ENCODE data around the gene UNC119. TPM values are rescaled to one million over a fixed set of nuclear protein-coding genes. Genes with fewer than 3 reads are reported as not detected.

Gene UNC119
- total RNA-seq, 8 experiments from 2014 or later: 12.6 to 77.8 (median 39.2) TPM

DNA sequence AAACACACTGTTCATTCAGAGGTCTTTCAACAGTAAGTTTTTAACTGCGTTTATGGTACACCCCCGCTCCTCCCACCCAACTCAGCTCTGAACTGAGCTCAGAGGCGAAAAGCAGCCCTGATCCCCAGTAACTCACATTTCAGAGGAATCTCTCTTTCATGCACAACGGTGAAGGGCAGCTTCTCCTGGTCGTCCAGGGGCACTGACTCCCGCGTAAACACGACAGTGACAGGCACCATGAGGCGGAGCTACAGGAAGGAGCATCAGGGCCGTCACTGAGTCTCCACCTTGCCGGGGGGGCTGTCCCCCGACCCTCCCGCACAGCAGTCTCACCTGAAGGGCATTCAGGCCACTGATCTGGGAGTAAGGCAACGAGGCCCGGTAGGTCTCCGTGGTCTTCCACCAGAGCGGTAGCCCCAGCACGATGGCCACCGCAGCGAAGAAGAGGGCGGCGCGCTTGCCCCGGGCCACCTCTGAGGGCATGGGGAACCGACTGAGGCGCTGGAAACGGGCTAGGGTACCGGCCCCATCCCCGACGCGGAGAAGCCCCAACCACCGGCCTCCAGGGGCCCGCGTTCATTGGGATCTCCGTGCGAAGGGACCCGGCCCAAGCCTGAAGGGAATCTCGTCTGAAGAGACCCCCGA, 18.4 kb upstream of the UNC119 start:
- peak overlapping the region; percentile 30 to 35 for H3K27ac ChIP-seq
- peak overlapping the region; percentile 65 to 85 (median 69) for H3K4me3 ChIP-seq
- peaks cover 10 to 28% of the 10 kb centered on the region in 2 donors for H3K4me1 ChIP-seq (replicated peaks in 1 of 2)
- WGBS, 10 experiments: 0 to 2% (median 0%) methylated on average over 1 to 11 of the region's 39 CpGs; no CpG with 5 or more reads in 3 of the 10 experiments
- in situ Hi-C loops (cut with MboI; ENCODE audit: low pct_unique_long_range_greater_than_20kb in 2 of 9, low sequenced_read_pairs in 9 of 9, unreplicated experiment in 9 of 9): no loop called here
- peak in 7 of 8 experiments; percentile 31 to 43 (median 34) for ATAC-seq (replicated peaks in 6 of 8)

DNA sequence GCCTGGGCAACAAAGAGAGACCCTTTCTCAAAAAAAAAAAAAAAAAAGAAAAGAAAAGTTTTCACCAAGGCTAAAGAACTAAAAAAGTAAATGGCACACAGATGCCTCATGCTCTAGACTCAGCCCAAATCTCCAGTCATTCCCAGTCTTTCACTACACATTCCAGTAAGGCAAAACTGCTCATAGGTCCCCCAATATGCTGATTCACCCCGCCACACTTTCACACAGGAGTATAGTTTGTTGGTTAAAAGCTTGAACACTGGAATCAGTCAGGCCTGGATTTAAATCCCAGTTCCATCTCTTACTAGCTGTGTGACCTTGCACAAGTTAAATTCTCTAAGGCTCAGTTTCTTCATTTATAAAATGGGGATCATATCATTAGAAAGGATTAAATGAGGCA, 17.0 kb upstream of the UNC119 start:
- WGBS, 10 experiments: 100% methylated on average over 1 of the region's 1 CpG; no CpG with 5 or more reads in 6 of the 10 experiments
- no peak overlapping the region for H3K4me3 ChIP-seq
- in situ Hi-C loops (cut with MboI; ENCODE audit: low pct_unique_long_range_greater_than_20kb in 2 of 9, low sequenced_read_pairs in 9 of 9, unreplicated experiment in 9 of 9): no loop called here

DNA sequence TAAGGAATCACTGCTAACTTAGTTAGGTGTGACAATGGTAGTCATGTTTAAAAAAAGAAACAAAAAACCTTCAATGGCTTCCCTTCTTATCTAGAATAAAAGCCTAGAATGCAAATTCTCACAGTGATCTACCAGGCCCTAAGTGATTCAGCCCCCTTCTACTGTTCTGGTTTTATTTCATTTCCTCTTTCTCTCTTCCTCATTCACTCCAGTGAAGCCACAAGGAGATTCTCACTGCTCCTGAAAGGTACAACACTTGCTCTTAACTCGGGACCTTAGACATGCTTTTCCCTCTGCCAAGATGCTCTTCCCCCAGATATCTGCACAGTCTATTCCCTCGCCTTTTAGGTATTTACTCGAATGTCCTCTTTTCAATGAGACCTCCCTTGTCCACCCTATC, 15.2 kb upstream of the UNC119 start:
- Histone ChIP-seq H3K27ac (no peak overlapping the region), H3K4me3 (no peak overlapping the region), H3K4me1 (replicated peaks in 1 of 2) (peaks cover 4 to 21% of the 10 kb centered on the region in 2 donors)
- in situ Hi-C loops (cut with MboI; ENCODE audit: low pct_unique_long_range_greater_than_20kb in 2 of 9, low sequenced_read_pairs in 9 of 9, unreplicated experiment in 9 of 9): no loop called here
- 80 to 100% (median 97%) methylated on average over 2 to 3 of the region's 3 CpGs for WGBS, 10 experiments
- ATAC-seq (replicated peaks in 6 of 8): no peak

More for the DNA sequence above, 17.0 kb upstream of the UNC119 start:
- Histone ChIP-seq H3K27ac (no peak overlapping the region), H3K4me1 (replicated peaks in 1 of 2) (peaks cover 4 to 21% of the 10 kb centered on the region in 2 donors)
- no peak for ATAC-seq (replicated peaks in 6 of 8)

DNA sequence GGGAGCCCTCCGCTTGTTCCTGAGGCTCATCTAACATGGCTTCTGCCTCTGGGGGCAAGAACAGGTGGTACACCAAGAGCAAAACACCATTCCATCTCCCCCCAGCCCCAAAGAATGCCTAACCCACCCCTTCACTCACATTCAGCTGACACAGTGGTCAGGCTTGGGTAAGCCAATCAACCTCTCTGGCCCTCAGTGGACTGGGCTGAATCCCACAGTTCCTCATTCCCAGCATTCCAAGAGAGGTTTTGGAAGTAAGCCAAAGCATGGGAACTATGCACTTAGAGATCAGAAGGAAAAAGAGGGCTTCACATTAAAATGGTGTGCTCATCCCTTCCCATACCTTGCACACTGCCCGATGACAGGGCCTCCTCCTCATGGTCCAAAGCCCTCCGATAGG, 11.1 kb upstream of the UNC119 start:
- no peak overlapping the region for H3K27ac ChIP-seq
- peaks cover 0 to 11% of the 10 kb centered on the region in 2 donors for H3K4me1 ChIP-seq (replicated peaks in 1 of 2)
- peak in 2 of 8 experiments; percentile 22 to 63 for ATAC-seq (replicated peaks in 6 of 8)
- 94 to 100% (median 100%) methylated on average over 1 to 2 of the region's 3 CpGs; no CpG with 5 or more reads in 7 of the 10 experiments for WGBS, 10 experiments
- H3K4me3 ChIP-seq: no peak overlapping the region
- in situ Hi-C loops (cut with MboI; ENCODE audit: low pct_unique_long_range_greater_than_20kb in 2 of 9, low sequenced_read_pairs in 9 of 9, unreplicated experiment in 9 of 9): no loop called here

DNA sequence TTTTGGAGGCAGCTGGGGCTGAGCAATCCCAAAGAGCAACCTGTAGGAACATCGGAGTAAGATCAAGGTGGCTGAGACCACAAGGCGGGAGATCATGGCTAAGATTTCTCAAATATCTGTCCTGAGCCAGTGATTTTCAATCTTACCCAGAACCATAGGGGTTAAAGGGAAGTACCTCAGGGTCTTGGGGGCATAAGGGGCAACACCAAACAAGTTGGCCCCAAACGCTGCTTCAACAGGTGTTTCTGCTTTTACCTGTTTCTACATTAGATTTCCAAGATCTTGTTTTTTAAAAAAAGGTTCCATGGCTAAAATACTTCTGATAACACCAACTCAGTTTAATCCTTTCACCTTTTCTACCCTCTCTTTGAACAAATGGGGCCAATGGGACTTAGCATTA, 2.6 kb upstream of the UNC119 start:
- no peak for ATAC-seq (replicated peaks in 6 of 8)
- Histone ChIP-seq H3K27ac (no peak overlapping the region), H3K4me3 (no peak overlapping the region), H3K4me1 (replicated peaks in 1 of 2) (peaks cover 13 to 20% of the 10 kb centered on the region in 2 donors)
- WGBS, 10 experiments: 80 to 100% (median 93%) methylated on average over 1 to 3 of the region's 3 CpGs; no CpG with 5 or more reads in 3 of the 10 experiments
- in situ Hi-C loops (cut with MboI; ENCODE audit: low pct_unique_long_range_greater_than_20kb in 2 of 9, low sequenced_read_pairs in 9 of 9, unreplicated experiment in 9 of 9): no loop called here

DNA sequence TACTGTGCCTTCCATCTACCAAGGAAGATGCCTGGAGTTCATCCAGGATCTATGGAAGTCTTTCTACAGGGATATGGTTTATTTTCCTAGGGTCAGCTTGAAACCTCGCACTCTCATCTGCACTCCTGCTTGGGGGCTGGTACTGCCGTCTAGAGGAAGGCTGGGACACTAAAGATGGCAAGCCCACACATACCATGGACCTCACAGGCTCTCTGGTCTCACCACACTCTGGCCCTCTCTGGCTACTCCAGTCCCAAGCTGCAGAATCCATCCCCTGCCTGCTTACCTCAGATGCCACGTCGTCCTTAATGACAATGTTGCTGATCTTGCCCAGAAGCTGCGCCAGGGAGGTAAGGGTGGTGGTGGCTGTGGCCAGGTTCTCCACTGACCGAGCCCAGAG, 2.1 kb upstream of the UNC119 start:
- 60 to 100% (median 87%) methylated on average over 1 to 2 of the region's 6 CpGs; no CpG with 5 or more reads in 4 of the 10 experiments for WGBS, 10 experiments
- no peak overlapping the region for H3K4me3 ChIP-seq

DNA sequence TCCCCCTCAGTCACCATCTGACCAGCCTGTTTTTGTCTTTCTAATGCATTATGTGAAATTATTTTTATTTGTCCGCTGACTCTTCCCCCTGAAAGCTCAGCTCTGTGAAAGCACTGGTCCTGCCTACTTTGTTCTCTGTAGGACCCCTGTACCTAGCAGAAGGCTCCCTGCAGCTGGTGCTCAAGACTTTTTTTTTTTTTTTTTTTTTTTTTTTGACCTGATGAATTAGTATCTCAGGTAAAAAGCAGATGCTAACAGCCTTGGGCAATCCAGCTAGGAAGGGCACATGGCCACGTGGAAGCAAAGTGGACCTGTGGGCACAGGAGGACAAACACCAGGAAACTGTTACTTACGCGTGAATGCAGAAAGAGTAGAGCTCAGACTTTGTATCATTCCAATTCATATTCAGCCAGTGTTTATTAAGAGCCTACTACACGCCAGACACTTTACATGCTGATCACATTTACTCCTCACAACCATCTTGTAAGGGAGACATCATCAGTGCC, 629 bp upstream of the UNC119 start:
- no peak for ATAC-seq (replicated peaks in 6 of 8)
- 50 to 100% (median 74%) methylated on average over 1 to 5 of the region's 5 CpGs for WGBS, 10 experiments
- peaks cover 13 to 26% of the 10 kb centered on the region in 2 donors for H3K4me1 ChIP-seq (replicated peaks in 1 of 2)
- no peak overlapping the region for H3K27ac ChIP-seq
- in situ Hi-C loops (cut with MboI; ENCODE audit: low pct_unique_long_range_greater_than_20kb in 2 of 9, low sequenced_read_pairs in 9 of 9, unreplicated experiment in 9 of 9): no loop called here
- H3K4me3 ChIP-seq: peak overlapping the region; percentile 61 to 99 (median 85)

More for the DNA sequence above, 2.1 kb upstream of the UNC119 start:
- in situ Hi-C loops (cut with MboI; ENCODE audit: low pct_unique_long_range_greater_than_20kb in 2 of 9, low sequenced_read_pairs in 9 of 9, unreplicated experiment in 9 of 9): no loop called here
- Histone ChIP-seq H3K27ac (no peak overlapping the region), H3K4me1 (replicated peaks in 1 of 2) (peaks cover 13 to 25% of the 10 kb centered on the region in 2 donors)
- no peak for ATAC-seq (replicated peaks in 6 of 8)

DNA sequence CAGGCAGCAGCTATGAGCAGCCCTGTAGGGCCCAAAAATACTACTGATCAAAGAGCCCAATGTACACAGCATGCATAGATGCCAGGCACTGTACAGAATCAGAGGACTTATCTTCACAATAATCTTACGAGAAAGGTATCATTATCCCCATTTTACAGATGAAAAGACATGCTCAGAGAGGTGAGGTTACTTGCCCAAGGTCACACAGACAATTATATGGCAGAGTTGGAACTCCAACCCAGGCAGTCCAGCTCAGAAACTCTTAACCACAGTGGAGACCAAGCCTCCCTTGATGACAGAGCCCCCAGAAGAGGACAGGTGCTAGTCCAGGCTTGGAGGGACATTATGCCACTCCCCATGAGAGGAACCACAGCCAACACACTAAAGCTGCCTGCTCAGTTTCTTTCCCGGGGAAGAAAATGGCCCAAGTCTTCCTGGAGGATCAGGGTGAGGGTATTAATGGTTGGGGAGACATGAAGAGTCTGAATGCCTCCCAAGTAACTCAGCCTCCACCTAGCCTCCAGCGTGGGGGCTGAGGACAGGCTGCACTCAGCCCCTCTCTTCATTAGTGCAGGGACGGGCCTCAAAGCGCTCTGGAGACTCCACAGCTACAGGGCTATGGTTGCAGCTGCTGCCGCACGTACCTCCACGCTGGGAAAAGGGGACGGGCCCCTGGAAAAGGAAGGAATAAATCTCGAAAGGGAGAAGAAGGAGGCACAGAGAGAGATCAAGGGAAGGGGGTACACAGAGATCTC, 826 bp downstream of the UNC119 start:
- Histone ChIP-seq H3K4me1 (replicated peaks in 1 of 2) (peaks cover 13 to 26% of the 10 kb centered on the region in 2 donors), H3K4me3 (peak overlapping the region; percentile 61 to 99 (median 85)), H3K27ac (peak overlapping the region; percentile 66 to 87)
- WGBS, 10 experiments: 0 to 100% (median 29%) methylated on average over 1 to 7 of the region's 10 CpGs; no CpG with 5 or more reads in 4 of the 10 experiments
- peak; percentile 6 to 38 (median 28) for ATAC-seq (replicated peaks in 6 of 8)
- in situ Hi-C loops (cut with MboI; ENCODE audit: low pct_unique_long_range_greater_than_20kb in 2 of 9, low sequenced_read_pairs in 9 of 9, unreplicated experiment in 9 of 9): no loop called here

DNA sequence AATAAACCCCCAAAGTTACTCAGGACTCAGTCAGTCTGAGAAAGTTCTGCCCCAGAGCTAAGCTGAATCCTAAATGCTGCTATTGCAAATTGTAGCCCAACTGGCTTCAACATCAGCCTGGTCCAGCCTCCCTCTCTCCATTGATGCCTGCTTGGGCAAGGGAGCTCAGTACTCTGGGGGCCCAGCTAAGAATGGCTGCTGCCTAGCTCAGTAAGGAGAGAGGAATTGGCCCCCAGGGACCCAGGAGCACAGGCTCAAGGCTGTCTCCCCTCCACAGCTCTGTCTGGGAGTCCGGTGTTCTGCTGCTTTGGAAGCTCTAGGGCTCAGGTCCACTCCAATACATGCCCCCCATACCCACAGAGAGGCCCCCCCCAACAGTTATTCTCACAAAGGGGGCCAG, 1.6 kb downstream of the UNC119 start:
- no peak for ATAC-seq (replicated peaks in 6 of 8)
- 80% methylated on average over 1 of the region's 1 CpG; no CpG with 5 or more reads in 9 of the 10 experiments for WGBS, 10 experiments
- peaks cover 14 to 26% of the 10 kb centered on the region in 2 donors for H3K4me1 ChIP-seq (replicated peaks in 1 of 2)
- no peak overlapping the region for H3K4me3 ChIP-seq
- in situ Hi-C loops (cut with MboI; ENCODE audit: low pct_unique_long_range_greater_than_20kb in 2 of 9, low sequenced_read_pairs in 9 of 9, unreplicated experiment in 9 of 9): no loop called here
- H3K27ac ChIP-seq: no peak overlapping the region

DNA sequence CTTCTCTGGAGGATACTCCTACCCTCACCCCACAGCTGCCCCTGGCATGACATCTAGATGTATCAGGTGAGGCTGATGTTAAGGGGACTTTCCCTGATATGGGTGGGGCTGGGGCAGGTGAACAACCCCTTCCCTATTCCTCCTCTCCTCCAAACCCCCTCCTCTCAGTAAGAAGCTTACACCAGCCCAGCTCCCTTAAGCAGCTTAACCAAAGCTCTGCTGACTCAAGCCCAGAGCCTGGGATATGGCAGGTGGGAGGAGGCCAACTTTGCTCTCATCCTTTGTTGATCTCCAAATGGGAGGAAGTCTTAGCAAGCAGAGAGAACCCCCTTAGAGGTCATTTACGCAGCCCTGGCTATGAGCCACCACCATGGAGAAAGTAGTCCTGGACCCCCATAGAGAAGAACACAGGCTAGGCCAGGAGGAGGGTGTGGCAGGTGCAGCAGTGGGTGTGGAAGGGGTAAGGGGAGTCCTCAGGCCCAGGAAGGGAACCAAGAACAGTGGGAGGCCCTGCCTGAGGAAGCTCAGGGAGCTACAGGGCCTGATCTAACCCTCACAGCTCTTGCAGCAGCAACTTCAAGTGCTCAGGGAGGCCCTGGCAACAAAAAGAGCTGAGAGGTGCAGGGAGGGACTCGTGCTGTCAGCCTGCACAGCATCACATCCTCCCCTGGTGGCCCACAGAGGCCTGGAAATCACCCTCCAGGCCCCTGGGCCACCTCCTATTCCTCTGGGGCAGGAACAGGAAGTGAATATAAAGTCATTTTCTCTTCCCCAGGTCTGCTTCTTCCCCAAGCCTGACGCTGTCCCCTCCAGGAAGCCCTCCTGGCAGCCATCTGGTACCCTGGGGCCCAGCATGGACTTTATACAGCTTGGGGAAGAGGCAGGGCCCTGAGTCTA, 2.9 kb downstream of the UNC119 start:
- in situ Hi-C loops (cut with MboI; ENCODE audit: low pct_unique_long_range_greater_than_20kb in 2 of 9, low sequenced_read_pairs in 9 of 9, unreplicated experiment in 9 of 9): loop anchor here in 1 of 9 experiments (10.0 kb wide), 1 partner anchor 55 kb away; no protein-coding TSS in a partner anchor
- Histone ChIP-seq H3K27ac (no peak overlapping the region), H3K4me1 (replicated peaks in 1 of 2) (peaks cover 15 to 26% of the 10 kb centered on the region in 2 donors), H3K4me3 (no peak overlapping the region)
- WGBS, 10 experiments: 40 to 100% (median 83%) methylated on average over 1 to 2 of the region's 3 CpGs; no CpG with 5 or more reads in 3 of the 10 experiments
- no peak for ATAC-seq (replicated peaks in 6 of 8)

DNA sequence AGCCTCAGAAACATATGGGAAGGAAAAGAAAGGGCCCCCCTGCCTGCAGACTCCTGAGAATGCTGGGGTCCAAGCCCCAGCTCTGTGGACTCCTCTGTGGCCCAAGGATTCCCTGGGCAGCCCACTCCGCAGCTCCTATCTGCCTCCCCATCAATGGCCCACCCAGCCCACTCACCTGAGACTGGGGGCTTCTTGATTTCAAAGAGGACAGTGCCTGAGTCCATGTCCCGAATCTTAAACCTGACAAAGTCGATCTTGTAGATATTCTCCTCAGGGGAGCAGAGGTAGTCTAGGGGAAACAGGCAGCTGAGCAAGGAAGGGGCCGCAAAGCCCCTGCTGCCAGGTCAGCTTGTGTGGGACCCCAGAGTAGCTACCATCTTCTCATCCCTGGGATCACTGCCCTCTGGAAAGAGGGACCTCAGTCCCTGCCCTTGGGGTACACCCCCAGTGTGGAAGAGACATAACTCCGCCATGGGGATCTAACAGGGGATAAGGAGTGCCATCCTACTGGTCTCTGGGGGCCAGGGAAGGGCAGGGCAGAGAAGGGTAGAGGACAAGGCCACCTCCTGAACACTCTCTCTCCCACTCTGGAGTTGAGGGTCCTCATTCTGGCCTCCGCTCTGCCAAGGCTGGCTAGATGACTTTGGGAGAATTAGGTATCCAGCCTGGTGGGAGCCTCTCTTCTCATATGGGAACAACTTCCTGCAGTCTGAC, 3.9 kb downstream of the UNC119 start:
- in situ Hi-C loops (cut with MboI; ENCODE audit: low pct_unique_long_range_greater_than_20kb in 2 of 9, low sequenced_read_pairs in 9 of 9, unreplicated experiment in 9 of 9): loop anchor here in 1 of 9 experiments (10.0 kb wide), 1 partner anchor 54 kb away; no protein-coding TSS in a partner anchor
- Histone ChIP-seq H3K27ac (no peak overlapping the region), H3K4me3 (no peak overlapping the region), H3K4me1 (replicated peaks in 1 of 2) (peaks cover 15 to 26% of the 10 kb centered on the region in 2 donors)
- 50 to 100% (median 100%) methylated on average over 2 of the region's 6 CpGs; no CpG with 5 or more reads in 7 of the 10 experiments for WGBS, 10 experiments
- no peak for ATAC-seq (replicated peaks in 6 of 8)
